ENCODE data around the gene MPRIP. TPM values are rescaled to one million over a fixed set of nuclear protein-coding genes. Genes with fewer than 3 reads are reported as not detected.

The MPRIP gene
- total and polyA plus RNA-seq, 2 of the 13 experiments (the other 11 are each of a cell fraction or from before 2014, with no cell fraction given): 50.2 to 52.4 TPM

DNA sequence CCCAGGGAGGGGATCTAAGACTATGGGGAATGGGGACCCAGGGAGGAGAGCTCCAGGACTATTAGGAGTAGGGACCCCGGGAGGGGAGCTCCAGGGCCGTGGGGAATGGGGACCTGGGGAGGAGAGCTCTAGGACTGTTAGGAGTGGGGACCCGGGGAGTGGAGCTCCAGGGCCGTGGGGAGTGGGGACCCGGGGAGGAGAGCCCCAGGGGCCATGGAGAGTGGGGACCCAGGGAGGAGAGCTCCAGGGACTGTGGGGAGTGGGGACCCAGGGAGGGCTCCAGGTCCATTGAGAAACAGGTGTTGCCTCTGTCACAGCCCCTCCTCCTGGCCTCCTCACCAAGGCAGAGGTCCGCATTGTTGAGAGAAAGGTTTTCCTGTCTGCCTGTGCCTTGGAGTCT, 16.0 kb downstream of the MPRIP start:
- no peak for TF ChIP-seq THAP11 (CRISPR knock-in tag; IDR thresholded peaks at IDR 0.05)
- no peak for TF ChIP-seq ZNF609 (CRISPR knock-in tag; IDR thresholded peaks at IDR 0.05; ENCODE audit: borderline replicate concordance)
- TF ChIP-seq MYPOP (CRISPR knock-in tag; IDR thresholded peaks at IDR 0.05): no peak
- no peak for TF ChIP-seq NFKB2 (CRISPR knock-in tag; IDR thresholded peaks at IDR 0.05; ENCODE audit: borderline replicate concordance)
- TF ChIP-seq, protein P1, sequence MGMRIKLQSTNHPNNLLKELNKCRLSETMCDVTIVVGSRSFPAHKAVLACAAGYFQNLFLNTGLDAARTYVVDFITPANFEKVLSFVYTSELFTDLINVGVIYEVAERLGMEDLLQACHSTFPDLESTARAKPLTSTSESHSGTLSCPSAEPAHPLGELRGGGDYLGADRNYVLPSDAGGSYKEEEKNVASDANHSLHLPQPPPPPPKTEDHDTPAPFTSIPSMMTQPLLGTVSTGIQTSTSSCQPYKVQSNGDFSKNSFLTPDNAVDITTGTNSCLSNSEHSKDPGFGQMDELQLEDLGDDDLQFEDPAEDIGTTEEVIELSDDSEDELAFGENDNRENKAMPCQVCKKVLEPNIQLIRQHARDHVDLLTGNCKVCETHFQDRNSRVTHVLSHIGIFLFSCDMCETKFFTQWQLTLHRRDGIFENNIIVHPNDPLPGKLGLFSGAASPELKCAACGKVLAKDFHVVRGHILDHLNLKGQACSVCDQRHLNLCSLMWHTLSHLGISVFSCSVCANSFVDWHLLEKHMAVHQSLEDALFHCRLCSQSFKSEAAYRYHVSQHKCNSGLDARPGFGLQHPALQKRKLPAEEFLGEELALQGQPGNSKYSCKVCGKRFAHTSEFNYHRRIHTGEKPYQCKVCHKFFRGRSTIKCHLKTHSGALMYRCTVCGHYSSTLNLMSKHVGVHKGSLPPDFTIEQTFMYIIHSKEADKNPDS (CRISPR knock-in tag; IDR thresholded peaks at IDR 0.05): no peak
- no peak for TF ChIP-seq HNRNPUL1 (IDR thresholded peaks at IDR 0.05; ENCODE audit: low read depth, low read length)
- TF ChIP-seq TAF15 (IDR thresholded peaks at IDR 0.05; ENCODE audit: low read depth, low read length, poor library complexity, severe bottlenecking): no peak
- no peak for TF ChIP-seq ZNF737 (CRISPR knock-in tag; IDR thresholded peaks at IDR 0.05; ENCODE audit: borderline replicate concordance)
- TF ChIP-seq MED13 (CRISPR knock-in tag; IDR thresholded peaks at IDR 0.05): no peak
- TF ChIP-seq ARID3A (IDR thresholded peaks at IDR 0.05; ENCODE audit: low read depth, low read length): no peak
- TF ChIP-seq MXD1 (CRISPR knock-in tag; IDR thresholded peaks at IDR 0.05): no peak
- TF ChIP-seq ZNF740 (CRISPR knock-in tag; IDR thresholded peaks at IDR 0.05): no peak
- CTCF ChIA-PET (ENCODE audit: low intra/inter-chr PET ratio, low total read pairs): no interaction called here
- POLR2A ChIA-PET: no interaction called here
- no peak overlapping the region for H2AFZ ChIP-seq (ENCODE audit: low read length)
- DNase-seq (ENCODE audit: low spot score) (no peak), FAIRE-seq (no peak), ATAC-seq (no peak)
- in situ Hi-C loops (cut with HindIII; ENCODE audit: extremely low pct_ligation_motif_present, low pct_unique_long_range_greater_than_20kb): no loop called here
- 88% methylated on average over 6 of the region's 6 CpGs for WGBS (ENCODE audit: low lambda C conversion rate)
- peaks cover 2 to 6% of the 10 kb centered on the region in 2 experiments; a peak in 2 of 5 replicates for H3K36me3 ChIP-seq (replicated peaks in 1 of 2; ENCODE audit: control insufficient read depth in 1 of 2, insufficient read depth in 2 of 2, low read length in 2 of 2)
- no peak overlapping the region for H3K27ac ChIP-seq (ENCODE audit: extremely low read length, insufficient read depth, low read length)
- H3K4me1 ChIP-seq (ENCODE audit: insufficient read depth, low read length): no peaks in the 10 kb centered on the region
- no peaks in the 10 kb centered on the region for H3K9me3 ChIP-seq (ENCODE audit: low read length)
- H3K4me2 ChIP-seq (ENCODE audit: low read depth, low read length): no peak overlapping the region
- BruUV-seq (replicated peaks): no TSS peak
- H4K20me1 ChIP-seq (ENCODE audit: insufficient read depth, low read length): peaks cover 3% of the 10 kb centered on the region; the same call in 1 of the 2 replicates
- no peaks in the 10 kb centered on the region for H3K27me3 ChIP-seq (ENCODE audit: control insufficient read depth in 1 of 2, insufficient read depth in 2 of 2, low read length in 2 of 2)
- intact Hi-C loops (cut with micrococcal nuclease; ENCODE audit: unreplicated experiment): no loop called here
- H3K79me2 ChIP-seq (ENCODE audit: insufficient read depth, low read length): peaks cover 31% of the 10 kb centered on the region
- no peak overlapping the region for H3K9ac ChIP-seq (ENCODE audit: insufficient read depth, low read depth, low read length)
- H3K4me3 ChIP-seq (replicated peaks in 1 of 3; ENCODE audit: insufficient read depth in 1 of 3, low read depth in 2 of 3, low read length in 3 of 3): no peak overlapping the region
